EL (cell line): ENCODE results near the gene CRMP1.
A peak's percentile ranks its signal among the peaks of the same experiment; 100 is the strongest.

Source experiments
- DNase-seq: peaks from one replicate; pipeline ENCODE4 v3.0.0-alpha.2; 2016

CRMP1 gene

GRCh38 chr4:5790546-5790857, 102.4 kb downstream of the CRMP1 start:
- DNase-seq = no peak

GRCh38 chr4:5789141-5789540, 103.7 kb downstream of the CRMP1 start:
- DNase-seq = no peak

- DNase-seq = no peak
Measured at GRCh38 chr4:5788144-5788543, 104.7 kb downstream of the CRMP1 start.

- DNase-seq = no peak
Measured at GRCh38 chr4:5787311-5787710, 105.6 kb downstream of the CRMP1 start.

- peak; percentile 65 for DNase-seq
Measured at GRCh38 chr4:5785806-5786680, 106.8 kb downstream of the CRMP1 start.

- no peak for DNase-seq
Measured at GRCh38 chr4:5784960-5785611, 107.8 kb downstream of the CRMP1 start.

GRCh38 chr4:5784021-5784420, 108.9 kb downstream of the CRMP1 start:
- DNase-seq = no peak

GRCh38 chr4:5783486-5783885, 109.4 kb downstream of the CRMP1 start:
- no peak for DNase-seq

GRCh38 chr4:5782829-5783476, 109.9 kb downstream of the CRMP1 start:
- DNase-seq = no peak

GRCh38 chr4:5781691-5782090, 111.2 kb downstream of the CRMP1 start:
- no peak for DNase-seq

GRCh38 chr4:5780831-5781480, 111.9 kb downstream of the CRMP1 start:
- peak; percentile 93 for DNase-seq

- no peak for DNase-seq
Measured at GRCh38 chr4:5776510-5776909, 116.4 kb downstream of the CRMP1 start.

- no peak for DNase-seq
Measured at GRCh38 chr4:5774416-5775036, 118.4 kb downstream of the CRMP1 start.

- DNase-seq = no peak
Measured at GRCh38 chr4:5773271-5773555, 119.7 kb downstream of the CRMP1 start.

GRCh38 chr4:5772528-5773270, 120.2 kb downstream of the CRMP1 start:
- DNase-seq = no peak
